Measurements from ENCODE around the gene TOMM70.

TOMM70 gene

DNA sequence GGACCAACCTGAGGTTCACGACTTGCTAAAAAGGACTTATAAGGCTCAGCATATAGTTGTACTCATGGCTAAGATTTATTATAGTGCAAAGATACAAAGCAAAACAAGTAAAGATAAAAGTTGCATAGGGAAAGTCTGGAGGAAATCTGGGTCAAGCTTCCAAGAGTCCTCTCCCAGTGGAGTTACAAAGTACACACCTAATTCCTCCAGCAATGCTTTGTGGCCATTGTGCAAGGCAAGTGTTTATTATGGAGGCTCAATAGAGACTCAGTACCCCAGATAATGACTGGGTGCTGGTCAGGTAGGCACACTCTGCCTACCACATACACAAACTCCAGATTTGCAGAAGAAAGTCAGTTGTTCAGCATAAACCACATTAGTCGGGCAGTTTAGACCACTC, 23.4 kb upstream of the TOMM70 start:
- DNase-seq (ENCODE audit: insufficient read length, low spot score) (no peak), FAIRE-seq (no peak)
- TF ChIP-seq CTCF (IDR thresholded peaks at IDR 0.05; ENCODE audit: insufficient read depth, missing control alignments): no peak

- FAIRE-seq: no peak
- TF ChIP-seq CTCF (IDR thresholded peaks at IDR 0.05; ENCODE audit: insufficient read depth, missing control alignments): no peak
- no peak for DNase-seq (ENCODE audit: insufficient read length, low spot score)
Measured at GRCh38 chr3:100423611-100424010, 22.7 kb upstream of the TOMM70 start.

DNA sequence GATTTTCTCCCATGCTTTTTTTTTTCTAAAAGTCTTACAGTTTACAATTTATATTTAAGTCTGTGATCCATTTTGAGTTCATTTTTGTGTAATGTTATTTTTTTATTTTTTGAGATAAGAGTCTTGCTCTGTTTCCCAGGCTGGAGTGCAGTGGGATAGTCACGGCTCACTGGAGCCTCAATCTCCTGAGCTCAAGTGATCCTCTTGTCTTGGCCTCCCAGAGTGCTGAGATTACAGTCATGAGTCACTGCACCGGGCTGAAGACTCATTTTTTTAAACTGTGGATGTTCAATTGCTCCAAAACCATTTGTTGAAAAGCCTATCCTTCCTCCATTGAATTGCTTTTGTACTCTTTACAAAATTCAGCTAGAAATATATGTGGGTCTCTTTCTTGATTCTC, 20.0 kb upstream of the TOMM70 start:
- TF ChIP-seq CTCF (IDR thresholded peaks at IDR 0.05; ENCODE audit: insufficient read depth, missing control alignments): no peak
- DNase-seq (ENCODE audit: insufficient read length, low spot score) (no peak), FAIRE-seq (no peak)

GRCh38 chr3:100419406-100419805, 18.5 kb upstream of the TOMM70 start:
- DNase-seq (ENCODE audit: insufficient read length, low spot score): no peak
- FAIRE-seq: no peak
- TF ChIP-seq CTCF (IDR thresholded peaks at IDR 0.05; ENCODE audit: insufficient read depth, missing control alignments): no peak

DNA sequence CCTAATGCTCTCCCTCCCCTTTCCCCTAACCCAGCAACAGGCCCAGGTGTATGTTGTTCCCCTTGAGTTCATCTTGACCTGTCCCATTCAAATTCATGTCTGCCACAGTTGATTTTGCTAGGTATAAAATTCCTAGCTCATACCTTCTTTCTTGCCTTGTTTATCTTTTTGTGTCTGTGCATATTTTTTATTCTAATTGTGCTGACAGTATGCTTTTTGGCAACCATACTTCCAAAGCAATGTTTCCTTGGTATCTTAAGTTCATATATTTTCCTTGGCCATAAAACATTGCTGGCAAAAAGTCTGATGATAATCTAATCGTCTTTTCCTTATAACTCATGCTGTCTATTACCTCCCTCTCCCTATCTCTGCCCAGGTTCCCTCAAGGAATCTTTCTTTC, 16.0 kb upstream of the TOMM70 start:
- FAIRE-seq (no peak), DNase-seq (ENCODE audit: insufficient read length, low spot score) (no peak)
- no peak for TF ChIP-seq CTCF (IDR thresholded peaks at IDR 0.05; ENCODE audit: insufficient read depth, missing control alignments)

DNA sequence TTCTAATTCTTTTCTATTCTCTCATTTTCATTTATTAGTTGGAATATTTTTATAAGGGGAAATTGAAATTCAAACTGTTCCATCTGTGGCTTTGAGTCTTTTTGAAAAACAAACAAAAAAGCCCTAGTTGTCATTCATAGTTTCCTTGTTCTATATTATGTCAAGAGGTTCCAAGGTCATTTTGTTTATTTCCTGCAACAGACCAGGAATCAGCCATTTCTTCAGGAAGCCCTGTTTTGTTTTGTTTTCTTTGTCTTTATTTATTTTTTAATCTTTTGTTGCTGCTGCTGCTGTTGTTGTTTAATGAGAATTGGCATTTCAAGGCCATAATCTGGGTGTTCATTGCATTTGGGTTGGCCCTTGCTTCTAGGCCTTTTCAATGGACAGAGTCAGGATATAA, 15.3 kb upstream of the TOMM70 start:
- DNase-seq (ENCODE audit: insufficient read length, low spot score): no peak
- TF ChIP-seq CTCF (IDR thresholded peaks at IDR 0.05; ENCODE audit: insufficient read depth, missing control alignments): no peak
- FAIRE-seq: no peak

DNA sequence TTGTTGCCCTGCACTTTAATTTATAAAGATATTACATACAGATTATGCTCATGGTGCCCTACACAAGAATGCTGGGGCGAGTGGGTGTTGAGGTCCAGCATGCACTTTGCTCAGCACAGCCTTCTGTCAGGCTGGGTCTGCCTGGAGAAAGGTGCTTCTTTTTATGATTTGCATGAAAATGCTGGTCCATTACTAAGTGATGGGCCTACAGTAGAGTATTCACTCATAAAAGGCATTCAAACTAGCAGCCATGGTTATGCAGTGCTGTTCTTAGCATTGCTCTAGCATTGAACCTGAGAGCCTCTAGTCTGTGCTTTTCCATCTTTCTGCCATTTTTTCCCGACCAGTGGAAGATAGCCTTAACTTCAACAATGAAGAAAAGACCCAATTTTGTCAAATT, 12.7 kb upstream of the TOMM70 start:
- DNase-seq (ENCODE audit: insufficient read length, low spot score): no peak
- no peak for TF ChIP-seq CTCF (IDR thresholded peaks at IDR 0.05; ENCODE audit: insufficient read depth, missing control alignments)
- no peak for FAIRE-seq
